Measurements from ENCODE around the gene ELP1.
A peak's percentile ranks its signal among the peaks of the same experiment; 100 is the strongest.
"Not testable (repeated sequence)": the region's sequence is repeated elsewhere in the genome, so short reads cannot be mapped to it uniquely, and the experiment has no call there.

ELP1 gene

DNA sequence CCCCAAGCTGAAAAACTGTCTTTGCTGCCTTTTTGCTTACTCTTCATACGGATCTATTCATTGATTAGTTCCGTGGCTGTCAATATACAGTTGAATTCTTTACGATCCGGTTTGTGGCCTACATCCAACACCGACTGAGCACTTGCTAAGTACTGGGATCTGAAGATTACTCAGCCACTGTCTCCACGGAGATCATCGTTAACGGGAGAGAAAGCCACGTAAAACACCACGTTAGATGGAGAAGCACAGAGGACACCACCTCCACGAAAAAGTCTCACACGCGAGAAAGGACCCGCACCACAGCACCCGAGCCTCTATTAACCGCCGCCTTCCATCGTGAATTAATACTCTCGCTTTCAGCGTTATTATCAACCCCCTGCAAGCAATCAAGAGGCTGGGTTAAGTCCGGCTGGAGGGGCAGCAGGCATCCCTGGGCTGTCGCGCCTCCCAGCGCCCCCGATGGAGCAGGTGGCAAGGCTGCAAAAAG is 650 bp downstream of the ELP1 start:
- DNase-seq (ENCODE audit: low spot score) = no peak

- DNase-seq (ENCODE audit: low spot score) = no peak
These were observed 5.5 kb downstream of the ELP1 start for GRCh38 chr9:108928386-108928785.

DNA sequence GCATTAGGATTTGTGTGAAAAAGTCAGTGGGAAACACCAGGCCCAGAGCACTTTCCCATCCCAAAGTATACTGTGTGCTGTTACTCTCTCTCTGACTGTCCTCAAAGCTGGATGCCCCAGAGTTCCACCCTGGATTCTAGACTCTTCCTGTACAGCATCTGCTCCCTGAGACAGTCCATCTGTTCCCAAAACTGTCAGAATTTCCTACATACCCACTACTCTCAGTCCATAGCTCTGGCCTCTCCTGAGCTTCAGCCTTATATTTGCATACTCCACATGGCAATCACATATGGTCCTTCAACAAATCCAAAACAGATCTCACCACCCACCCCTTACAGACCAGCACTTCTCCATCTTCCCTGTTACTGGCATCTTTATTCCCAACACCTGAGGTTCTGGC is 9.5 kb downstream of the ELP1 start:
- no peak for DNase-seq (ENCODE audit: low spot score)

GRCh38 chr9:108921200-108921599 is 12.7 kb downstream of the ELP1 start:
- no peak for DNase-seq (ENCODE audit: low spot score)

GRCh38 chr9:108920401-108920800 is 13.5 kb downstream of the ELP1 start:
- not testable (repeated sequence) for DNase-seq (ENCODE audit: low spot score)

GRCh38 chr9:108919517-108919916 is 14.4 kb downstream of the ELP1 start:
- DNase-seq (ENCODE audit: low spot score) = no peak

DNA sequence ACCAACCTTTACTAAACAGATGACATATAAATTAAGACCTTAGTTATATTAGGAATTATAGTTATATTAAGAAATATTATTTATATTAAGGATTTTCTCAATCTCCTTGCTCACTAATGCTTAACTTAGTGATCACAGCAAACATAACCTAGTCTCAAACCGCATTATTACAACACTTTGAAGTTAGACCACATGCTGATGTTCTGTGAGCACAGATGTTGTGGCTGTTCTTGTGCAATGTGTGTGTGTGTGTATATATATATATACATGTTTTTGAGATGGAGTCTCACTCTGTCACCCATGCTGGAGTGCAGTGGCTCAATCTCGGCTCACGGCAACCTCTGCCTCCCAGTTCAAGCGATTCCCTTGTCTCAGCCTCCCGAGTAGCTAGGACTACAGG is 20.5 kb downstream of the ELP1 start:
- no peak for DNase-seq (ENCODE audit: low spot score)

GRCh38 chr9:108911820-108912219 is 22.1 kb downstream of the ELP1 start:
- DNase-seq (ENCODE audit: low spot score) = no peak

DNA sequence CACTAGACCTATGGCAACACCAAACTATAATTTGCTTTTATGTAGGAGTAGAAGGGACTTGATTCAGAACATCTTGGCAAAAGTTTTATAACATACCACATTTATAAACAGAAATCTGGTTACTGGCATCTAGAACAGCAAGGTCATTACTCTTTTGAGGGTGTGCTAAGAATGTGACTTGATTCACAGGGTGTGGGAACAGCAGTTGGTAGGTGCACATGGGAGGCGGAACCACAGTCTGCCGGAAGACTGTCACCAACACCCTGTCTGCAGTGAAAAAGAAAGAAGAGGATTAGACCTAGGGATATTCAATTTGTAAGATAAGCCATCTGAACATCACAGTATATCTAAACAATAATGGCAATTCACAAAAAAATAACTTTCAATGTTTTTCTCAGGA is 23.0 kb downstream of the ELP1 start:
- no peak for DNase-seq (ENCODE audit: low spot score)

DNA sequence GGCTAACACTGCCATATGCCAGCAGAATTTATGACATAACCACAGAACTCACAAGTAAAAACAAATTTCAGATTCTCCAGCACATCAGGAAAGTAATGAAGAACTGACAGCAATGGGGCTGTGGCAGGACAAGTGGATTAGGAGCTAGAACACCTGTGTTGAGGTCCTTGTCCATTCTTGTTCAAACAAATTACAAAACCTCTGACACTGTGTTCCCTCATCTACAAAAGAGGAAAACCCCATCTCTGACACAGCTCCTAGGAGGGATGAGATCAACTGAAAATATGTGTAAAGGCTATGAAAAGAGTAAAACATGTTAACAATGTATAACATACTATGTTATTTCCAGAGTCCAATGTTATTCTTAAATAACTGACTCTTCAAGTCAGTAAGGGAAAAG is 23.5 kb downstream of the ELP1 start:
- DNase-seq (ENCODE audit: low spot score) = no peak

- DNase-seq (ENCODE audit: low spot score) = no peak
These were observed 28.4 kb downstream of the ELP1 start for GRCh38 chr9:108905494-108905893.

DNA sequence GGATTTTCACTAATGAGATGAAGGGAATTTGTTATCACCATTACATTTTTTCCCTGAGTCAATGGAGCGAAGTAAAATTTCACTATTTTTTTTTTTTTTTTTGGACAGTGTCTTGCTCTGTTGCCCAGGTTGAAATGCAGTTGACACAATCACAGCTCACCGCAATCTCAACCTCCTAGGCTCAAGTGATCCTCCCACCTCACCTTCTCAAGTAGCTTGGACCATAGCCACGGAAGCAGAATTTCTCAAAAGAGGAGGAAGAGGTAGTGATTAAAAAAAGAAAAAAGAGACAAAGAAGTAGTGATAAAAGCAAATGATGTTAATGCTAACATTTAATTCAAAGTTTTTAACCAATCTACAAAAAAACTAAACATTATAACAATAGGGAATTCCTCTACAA is 29.8 kb downstream of the ELP1 start:
- DNase-seq (ENCODE audit: low spot score) = no peak

DNA sequence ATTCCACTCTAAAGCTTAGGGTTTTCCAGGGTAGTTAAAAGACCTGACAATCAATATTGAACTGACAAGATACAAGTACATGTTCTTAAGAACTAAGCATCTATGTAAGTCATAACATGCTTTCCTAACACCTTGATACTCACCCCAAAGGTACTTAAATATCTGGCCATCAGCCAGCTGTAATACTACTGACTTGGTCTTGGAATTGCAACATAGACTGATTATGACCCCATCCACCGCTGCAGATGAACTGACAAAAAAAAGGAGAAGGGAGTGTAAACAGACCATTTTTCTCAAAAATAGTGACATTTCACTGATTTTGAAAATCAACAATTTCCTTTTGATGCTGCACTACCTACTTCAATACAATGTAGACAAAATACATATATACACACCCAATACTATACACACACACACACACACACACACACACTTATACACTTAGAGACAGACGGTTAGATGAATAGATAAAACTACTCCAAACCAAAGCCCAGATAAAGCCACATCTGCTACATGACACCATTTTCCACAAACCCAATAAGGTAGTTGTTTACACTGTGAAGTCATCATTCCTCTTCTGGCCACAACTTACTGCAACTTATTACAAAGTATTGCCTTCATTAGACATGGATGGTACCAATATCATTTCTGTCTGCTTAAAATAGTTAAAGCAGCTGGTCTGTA is 30.4 kb downstream of the ELP1 start:
- DNase-seq (ENCODE audit: low spot score) = no peak

DNA sequence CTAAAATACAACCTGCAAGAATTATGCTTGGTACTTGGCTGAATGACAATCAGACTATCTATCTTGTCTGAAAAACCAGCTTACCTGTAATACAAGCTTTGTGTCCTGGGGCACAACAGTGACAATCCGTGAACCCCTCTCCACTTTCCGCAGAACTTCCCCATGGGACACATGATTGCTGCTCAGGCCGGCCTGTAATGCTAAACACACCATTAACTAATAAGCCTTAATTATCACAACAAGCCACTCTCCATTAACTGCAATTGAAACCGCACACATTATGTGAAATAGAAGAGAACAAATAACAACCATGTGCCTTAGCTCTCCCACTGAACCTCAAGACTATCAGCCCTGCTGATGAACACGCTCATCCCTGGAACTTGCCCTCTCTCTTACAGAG is 33.7 kb downstream of the ELP1 start:
- DNase-seq (ENCODE audit: low spot score) = peak; percentile 61

GRCh38 chr9:108899023-108899695 is 34.8 kb downstream of the ELP1 start:
- not testable (repeated sequence) for DNase-seq (ENCODE audit: low spot score)

GRCh38 chr9:108897324-108898096 is 36.4 kb downstream of the ELP1 start:
- DNase-seq (ENCODE audit: low spot score) = no peak

- no peak for DNase-seq (ENCODE audit: low spot score)
These were observed 39.5 kb downstream of the ELP1 start for GRCh38 chr9:108894225-108894997.

DNA sequence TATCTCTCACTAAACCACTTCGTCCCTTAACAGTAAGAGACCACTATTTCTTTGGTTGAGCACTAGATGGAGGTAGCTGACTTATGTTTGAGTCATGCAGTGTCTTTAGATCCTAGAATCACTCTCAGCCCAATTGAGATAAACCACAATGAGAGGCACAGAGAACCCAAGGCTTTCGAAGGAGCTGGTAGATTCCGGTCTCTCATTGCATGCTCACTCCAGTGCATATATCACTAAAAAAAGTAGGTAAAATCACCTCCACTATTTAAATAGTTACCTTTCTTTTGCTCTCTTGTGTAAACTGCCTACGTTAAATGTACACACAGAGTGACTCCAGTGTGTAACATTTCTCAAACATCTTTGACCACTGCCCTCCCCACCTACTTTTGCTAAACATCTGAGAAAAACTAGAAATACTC is 44.3 kb downstream of the ELP1 start:
- DNase-seq (ENCODE audit: low spot score) = peak; percentile 48

DNA sequence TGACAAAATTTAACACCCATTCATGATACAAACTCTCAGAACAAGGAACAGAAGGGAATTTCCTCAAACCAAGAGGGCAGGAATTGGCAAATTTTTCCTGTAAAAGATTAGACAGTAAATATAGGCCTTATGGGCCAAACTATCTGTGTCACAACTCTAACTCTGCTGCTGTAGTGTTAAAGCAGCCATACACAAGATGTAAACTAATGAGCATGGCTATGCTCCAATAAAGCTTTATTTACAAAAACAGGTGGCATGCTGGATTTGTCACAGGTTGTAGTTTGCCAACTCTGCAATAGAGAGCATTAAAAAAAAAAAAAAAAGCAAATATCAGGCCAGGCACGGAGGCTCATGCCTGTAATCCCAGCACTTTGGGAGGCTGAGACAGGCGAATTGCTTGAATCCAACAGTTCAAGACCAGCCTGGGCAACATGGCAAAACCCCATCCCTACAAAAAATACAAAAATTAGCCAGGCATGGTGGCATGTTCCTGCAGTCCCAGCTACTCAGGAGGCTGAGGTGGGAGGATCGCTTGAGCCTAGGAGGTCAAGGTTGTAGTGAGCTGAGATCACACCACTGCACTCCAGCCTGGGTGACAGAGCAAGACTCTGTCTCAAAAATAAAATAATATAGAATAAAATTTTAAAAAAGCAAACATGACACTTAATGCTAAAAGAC is 47.2 kb downstream of the ELP1 start:
- not testable (repeated sequence) for DNase-seq (ENCODE audit: low spot score)

GRCh38 chr9:108885643-108886348 is 48.1 kb downstream of the ELP1 start:
- no peak for DNase-seq (ENCODE audit: low spot score)

DNA sequence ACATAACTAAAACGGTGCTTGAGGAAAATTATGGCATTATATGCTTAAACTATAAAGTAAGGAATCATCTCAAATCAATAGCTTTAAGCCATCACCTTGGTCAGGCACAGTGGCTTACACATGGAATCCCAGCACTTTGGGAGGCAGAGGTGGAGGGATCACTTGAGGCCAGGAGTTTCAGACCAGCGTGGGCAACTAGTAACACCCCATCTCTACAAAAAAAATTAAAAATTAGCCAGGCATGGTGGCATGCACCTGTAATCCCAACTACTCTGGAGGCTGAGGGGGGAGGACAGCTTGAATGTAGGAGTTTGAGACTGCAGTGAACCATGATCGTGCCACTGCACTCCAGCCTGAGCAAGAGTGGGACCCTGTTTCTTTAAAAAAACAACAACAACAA is 49.2 kb downstream of the ELP1 start:
- DNase-seq (ENCODE audit: low spot score) = no peak
